GM18519 (cell line): Measurements from ENCODE around the gene INTS6.

Source experiments
- ATAC-seq: cut with Tn5 transposase; IDR thresholded peaks from one replicate; pipeline ENCODE4 v1.9.1; 2021; ENCODE audit warnings: mild to moderate bottlenecking, moderate library complexity; ENCODE audit not compliant: unreplicated experiment, low FRiP score

INTS6 gene

GRCh38 chr13:51324714-51325420 is 128.0 kb downstream of the INTS6 start:
- ATAC-seq, result no peak

- no peak for ATAC-seq
These were observed 128.9 kb downstream of the INTS6 start for GRCh38 chr13:51323824-51324511.

- no peak for ATAC-seq
These were observed 130.0 kb downstream of the INTS6 start for GRCh38 chr13:51322826-51323225.

- ATAC-seq, result no peak
These were observed 131.0 kb downstream of the INTS6 start for GRCh38 chr13:51321836-51322235.

- ATAC-seq, result no peak
These were observed 134.0 kb downstream of the INTS6 start for GRCh38 chr13:51318876-51319275.

GRCh38 chr13:51318015-51318414 is 134.8 kb downstream of the INTS6 start:
- no peak for ATAC-seq

GRCh38 chr13:51317262-51317661 is 135.6 kb downstream of the INTS6 start:
- ATAC-seq, result no peak

- no peak for ATAC-seq
These were observed 139.2 kb downstream of the INTS6 start for GRCh38 chr13:51313619-51314018.

GRCh38 chr13:51311957-51312520 is 140.8 kb downstream of the INTS6 start:
- ATAC-seq, result no peak
